Measurements from ENCODE around the gene WSCD2. TPM values are rescaled to one million over a fixed set of nuclear protein-coding genes. Genes with fewer than 3 reads are reported as not detected.

Gene WSCD2
- polyA plus RNA-seq (2014; cell fraction: cytosol; rRNA removed), result 0.75 and 1.6 TPM in 2 replicates
- 0.04 and 0.09 TPM in 2 replicates for polyA plus RNA-seq (2014; cell fraction: nucleus; rRNA removed)

DNA sequence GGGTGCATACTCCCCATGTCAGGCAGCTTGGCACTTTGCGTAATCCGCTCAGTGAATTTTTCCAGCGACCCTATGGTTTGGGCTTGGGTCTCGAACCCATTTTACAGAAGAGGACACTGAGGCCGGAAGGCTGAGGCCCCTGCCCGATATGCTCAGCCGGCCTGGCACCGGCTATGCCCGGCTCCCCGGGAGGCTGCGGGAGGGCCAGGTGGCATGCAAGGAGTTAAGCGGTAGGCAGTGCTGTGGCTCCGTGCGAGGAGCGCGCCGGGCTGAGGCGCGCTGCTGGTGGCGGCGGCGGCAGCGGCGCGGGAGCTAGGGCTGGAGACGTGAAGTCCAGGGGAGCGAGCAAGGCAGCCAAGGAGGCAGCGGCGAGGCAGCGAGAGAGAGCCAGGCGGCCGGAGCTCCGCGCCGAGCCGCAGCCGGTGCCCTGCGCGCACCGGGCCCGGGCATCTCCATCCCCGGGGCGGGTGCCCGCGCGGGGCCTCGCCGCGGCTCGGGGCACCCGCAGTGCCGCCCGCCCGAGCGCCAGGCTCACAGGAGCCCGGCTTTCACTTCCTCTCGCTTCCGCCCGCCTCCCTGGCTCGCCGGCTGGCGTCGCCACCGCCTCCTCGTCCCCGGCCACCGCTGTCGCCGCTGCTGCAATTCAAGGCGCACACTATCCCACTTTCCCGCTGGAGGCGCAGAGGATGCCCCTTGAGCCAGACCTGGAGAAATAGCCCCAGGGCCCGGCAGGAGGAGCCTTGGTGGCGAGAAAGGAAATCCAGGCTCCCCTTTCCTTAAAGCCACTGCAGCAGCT, at the start of gene WSCD2:
WSCD2 (plus strand) TSS at position 272 of the 796 bp plus-strand sequence. CDS start 66,545 bp downstream, outside the sequence.
- DNase-seq (ENCODE audit: low spot score), result peak; percentile 57

DNA sequence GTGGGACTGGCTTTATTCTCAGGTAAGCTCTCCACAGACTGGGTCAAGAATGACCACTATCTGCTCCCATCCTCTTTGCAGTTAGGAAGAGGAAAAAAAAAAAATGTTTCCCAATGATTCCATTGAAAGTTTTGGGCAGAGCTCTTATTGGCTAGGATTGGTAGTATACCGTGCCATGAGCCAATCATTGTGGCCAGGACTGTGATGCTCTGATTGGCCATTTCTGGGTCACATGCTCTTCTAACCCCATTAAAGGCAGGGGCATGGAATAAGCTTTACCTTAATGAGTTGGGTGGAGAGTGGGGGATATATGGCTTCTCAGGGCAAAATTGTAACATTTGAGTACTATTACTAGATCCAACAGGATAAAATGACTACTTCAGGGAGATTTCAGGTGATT, 49.4 kb upstream of the WSCD2 start:
- no peak for DNase-seq (ENCODE audit: low spot score)

- no peak for DNase-seq (ENCODE audit: low spot score)
These were observed 48.7 kb upstream of the WSCD2 start for GRCh38 chr12:108080363-108080762.

- DNase-seq (ENCODE audit: low spot score), result no peak
These were observed 46.6 kb upstream of the WSCD2 start for GRCh38 chr12:108082485-108082884.

DNA sequence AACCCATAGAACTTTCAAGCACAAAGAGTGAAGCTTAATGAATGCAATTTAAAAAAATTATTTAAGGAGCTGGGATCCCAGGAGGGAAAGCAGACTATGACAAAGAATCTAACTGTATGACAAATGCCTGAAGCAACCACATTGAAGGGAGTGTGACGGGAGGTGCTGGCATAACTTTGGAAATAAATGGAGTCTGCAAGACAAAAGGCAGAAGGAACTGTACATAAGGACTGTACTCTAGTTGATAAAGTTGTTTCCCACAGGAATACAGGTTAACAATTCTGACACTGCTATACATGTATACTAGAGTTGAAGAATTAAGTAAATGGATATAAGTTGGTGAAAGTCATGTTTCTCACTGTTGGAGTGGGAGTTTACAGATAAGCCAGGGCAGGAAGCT, 41.2 kb upstream of the WSCD2 start:
- no peak for DNase-seq (ENCODE audit: low spot score)

- DNase-seq (ENCODE audit: low spot score), result peak; percentile 3
These were observed 38.8 kb upstream of the WSCD2 start for GRCh38 chr12:108090107-108090899.

GRCh38 chr12:108090932-108091678, 38.0 kb upstream of the WSCD2 start:
- no peak for DNase-seq (ENCODE audit: low spot score)

- no peak for DNase-seq (ENCODE audit: low spot score)
These were observed 37.4 kb upstream of the WSCD2 start for GRCh38 chr12:108091679-108092051.

GRCh38 chr12:108093209-108093608, 35.9 kb upstream of the WSCD2 start:
- DNase-seq (ENCODE audit: low spot score), result no peak

GRCh38 chr12:108094056-108094649, 34.9 kb upstream of the WSCD2 start:
- no peak for DNase-seq (ENCODE audit: low spot score)

DNA sequence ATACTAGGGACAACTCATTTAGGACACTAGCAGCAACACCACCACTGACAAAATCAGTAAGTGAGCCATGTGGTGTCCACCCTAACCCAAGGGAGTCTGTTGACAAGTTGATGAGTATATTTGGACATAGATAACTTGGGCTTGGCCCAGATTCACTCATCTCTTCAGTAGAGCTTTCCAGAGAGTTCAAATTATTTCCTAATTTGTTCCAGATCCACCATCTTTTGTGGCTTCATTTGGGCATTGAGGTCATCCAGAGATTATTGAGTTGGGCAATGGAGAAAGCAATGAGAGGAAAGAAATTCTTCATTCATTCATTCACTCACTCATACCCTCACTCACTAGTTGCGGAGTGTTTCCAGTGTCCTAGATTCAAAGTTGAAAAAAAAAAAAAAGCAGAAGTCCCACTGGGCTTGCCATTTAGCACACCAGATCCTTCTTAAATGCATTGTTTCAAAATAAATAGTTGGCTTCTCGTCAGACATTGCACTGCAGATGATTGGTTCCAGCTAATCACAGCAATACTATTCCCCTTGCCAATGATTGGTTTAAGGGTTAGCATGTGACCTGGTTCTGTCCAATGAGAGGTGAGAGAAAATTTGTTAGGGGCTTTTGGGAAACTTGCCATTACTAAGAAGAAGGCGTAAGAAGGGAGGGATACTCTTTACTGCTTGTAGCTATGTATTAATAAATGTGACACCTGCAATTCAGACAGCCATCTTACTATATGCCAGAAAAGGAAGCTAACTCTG, 31.8 kb upstream of the WSCD2 start:
- DNase-seq (ENCODE audit: low spot score), result no peak

GRCh38 chr12:108098374-108098773, 30.7 kb upstream of the WSCD2 start:
- DNase-seq (ENCODE audit: low spot score), result no peak

- DNase-seq (ENCODE audit: low spot score), result no peak
These were observed 30.0 kb upstream of the WSCD2 start for GRCh38 chr12:108099073-108099472.

GRCh38 chr12:108099778-108100489, 29.2 kb upstream of the WSCD2 start:
- no peak for DNase-seq (ENCODE audit: low spot score)

GRCh38 chr12:108101605-108102175, 27.4 kb upstream of the WSCD2 start:
- no peak for DNase-seq (ENCODE audit: low spot score)

GRCh38 chr12:108102363-108102762, 26.7 kb upstream of the WSCD2 start:
- DNase-seq (ENCODE audit: low spot score), result no peak

DNA sequence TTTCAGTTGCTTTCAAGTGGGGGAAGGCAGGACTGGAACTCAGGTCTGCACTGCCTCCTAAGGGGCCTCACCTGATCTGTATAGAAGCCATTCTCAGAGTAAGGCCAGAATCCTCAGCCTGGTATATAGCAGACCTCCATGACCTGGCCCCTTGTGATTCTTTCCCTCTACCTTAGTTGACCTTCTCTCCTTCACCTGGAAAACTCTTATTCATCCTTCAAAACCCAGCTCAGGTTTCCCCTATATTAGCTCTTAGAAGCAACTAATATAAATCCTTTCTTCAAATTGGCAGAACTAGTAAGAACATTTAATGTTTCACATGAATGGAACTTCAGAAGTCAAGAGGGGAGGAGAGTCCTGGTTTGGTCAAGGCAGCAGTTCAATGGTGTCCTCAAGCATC, 26.0 kb upstream of the WSCD2 start:
- DNase-seq (ENCODE audit: low spot score), result no peak

GRCh38 chr12:108103517-108103916, 25.6 kb upstream of the WSCD2 start:
- no peak for DNase-seq (ENCODE audit: low spot score)

- no peak for DNase-seq (ENCODE audit: low spot score)
These were observed 24.4 kb upstream of the WSCD2 start for GRCh38 chr12:108104657-108105056.

- DNase-seq (ENCODE audit: low spot score), result no peak
These were observed 22.5 kb upstream of the WSCD2 start for GRCh38 chr12:108106599-108106998.
